WI38 (cell line): ENCODE results near the gene SMAD3.

ENCODE experiments used
- H3K4me3 ChIP-seq: 2 replicates; pipeline ENCODE4 v1.5.1; 2011; ENCODE audit warnings: low read depth, mild to moderate bottlenecking, control low read depth, low read length
- CTCF ChIP-seq: IDR thresholded peaks from 2 replicates; pipeline ENCODE4 v1.5.1; 2012; ENCODE audit warnings: low read depth, mild to moderate bottlenecking, control low read depth, low read length

The SMAD3 gene

GRCh38 chr15:67106764-67107013 is 41.3 kb downstream of the SMAD3 start:
- H3K4me3 ChIP-seq, result no peak overlapping the region
- no peak for TF ChIP-seq CTCF

DNA sequence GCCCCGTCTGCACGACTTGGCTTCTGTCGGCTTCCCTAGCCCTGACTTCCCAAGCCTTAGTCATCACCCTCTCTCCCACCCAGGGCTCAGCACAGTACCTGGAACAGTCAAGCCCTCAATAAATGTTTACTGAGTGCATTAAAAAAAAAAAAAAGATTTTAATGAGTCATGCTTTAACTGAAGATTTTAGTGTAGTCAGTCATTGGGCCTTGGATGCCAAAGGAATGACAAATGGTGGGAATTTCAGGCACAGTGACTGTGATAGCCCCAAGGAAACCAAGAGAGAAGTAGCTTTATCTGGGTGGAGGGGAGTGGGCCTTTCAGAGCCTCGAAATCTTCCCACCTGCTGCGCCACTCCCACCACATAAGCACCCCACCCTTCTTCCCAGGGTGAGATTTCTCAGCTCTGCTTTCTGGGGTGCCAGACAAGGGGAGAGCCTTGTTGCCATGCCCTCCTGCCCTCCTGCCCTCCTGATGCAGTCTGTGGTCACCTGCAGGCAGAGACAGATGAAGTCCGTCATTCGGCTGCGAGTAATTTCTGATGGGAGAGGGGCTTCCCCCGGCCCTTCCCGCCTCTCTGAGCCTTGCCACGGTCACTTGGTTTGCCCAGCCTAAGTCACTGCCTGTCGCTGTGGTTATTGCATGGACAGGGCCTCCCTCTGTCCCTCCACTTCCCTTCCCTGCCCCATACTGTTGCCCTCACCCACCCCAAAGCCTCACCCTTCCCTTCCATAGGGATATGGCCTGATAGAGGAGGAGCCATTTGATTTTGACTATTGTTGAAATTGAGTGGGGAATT is 41.8 kb downstream of the SMAD3 start:
- TF ChIP-seq CTCF, result no peak
- H3K4me3 ChIP-seq, result peak overlapping the region; percentile 29

GRCh38 chr15:67108122-67108961 is 42.9 kb downstream of the SMAD3 start:
- TF ChIP-seq CTCF, result no peak
- H3K4me3 ChIP-seq, result no peak overlapping the region

DNA sequence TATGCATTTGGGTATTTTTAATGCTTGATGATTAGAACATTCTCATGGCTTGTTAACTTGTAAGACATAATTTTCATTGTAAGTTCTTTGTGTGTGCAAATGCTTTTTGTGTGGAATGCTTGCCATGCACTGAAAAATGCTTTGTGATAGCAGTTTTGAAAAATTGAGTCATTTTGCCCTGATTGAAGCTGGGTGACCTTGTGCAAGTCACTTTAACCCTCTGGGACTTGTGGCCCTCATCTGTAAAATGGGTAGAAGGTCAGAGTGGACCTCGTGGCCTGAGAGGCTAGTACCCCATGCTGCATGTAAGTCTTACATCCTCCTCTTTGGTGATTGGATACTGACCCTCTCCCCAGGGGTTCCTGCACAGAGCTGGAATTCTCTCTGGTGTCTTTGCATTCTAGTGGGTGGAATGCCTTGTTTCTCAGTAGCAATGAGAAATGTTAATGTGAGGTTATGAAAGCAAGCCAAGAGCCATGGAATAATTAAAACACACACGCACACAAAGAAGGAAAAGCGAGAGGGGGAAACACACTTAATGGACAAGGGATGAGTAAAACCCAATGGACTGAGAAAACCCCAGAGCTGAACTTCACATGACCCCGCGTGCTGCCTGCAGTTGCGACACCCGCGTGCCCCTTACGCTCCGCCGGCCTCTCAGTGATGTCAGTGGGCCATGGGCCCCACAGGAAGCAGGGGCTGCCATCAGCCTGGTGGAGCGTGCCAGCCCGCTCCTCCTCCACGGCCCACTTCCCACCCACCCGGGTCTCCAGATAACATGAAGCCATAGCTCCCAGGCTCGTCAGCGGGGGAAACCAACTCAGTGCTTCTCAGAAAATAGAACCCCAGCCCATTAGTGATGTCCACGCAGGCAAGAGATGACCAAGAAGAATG is 44.0 kb downstream of the SMAD3 start:
- no peak for TF ChIP-seq CTCF
- H3K4me3 ChIP-seq, result no peak overlapping the region

DNA sequence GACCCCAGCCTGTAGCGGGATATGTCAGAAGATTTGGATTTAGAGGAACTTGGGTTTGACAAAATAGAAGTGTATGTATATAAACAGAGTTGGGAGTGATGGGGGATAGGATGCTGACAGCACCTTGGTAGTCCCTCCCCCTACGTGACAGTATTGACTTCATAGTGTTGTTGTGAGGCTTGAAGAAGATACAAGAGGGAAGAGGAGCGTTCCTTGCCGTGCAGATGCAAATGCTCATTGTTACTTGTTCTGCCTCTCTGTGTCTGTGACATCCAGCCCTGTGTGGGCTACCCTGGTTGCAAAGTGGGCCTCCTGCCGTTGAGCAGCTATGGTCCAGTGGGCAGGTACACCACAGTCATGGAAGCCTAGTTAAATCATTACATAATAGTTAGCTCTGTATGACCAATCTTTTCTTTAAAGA is 45.0 kb downstream of the SMAD3 start:
- no peak for TF ChIP-seq CTCF
- H3K4me3 ChIP-seq, result no peak overlapping the region

GRCh38 chr15:67110958-67111864 is 45.8 kb downstream of the SMAD3 start:
- no peak overlapping the region for H3K4me3 ChIP-seq
- no peak for TF ChIP-seq CTCF
